ENCODE results near the gene CCDC126.
"Not testable (repeated sequence)": the region's sequence is repeated elsewhere in the genome, so short reads cannot be mapped to it uniquely, and the experiment has no call there.

CCDC126 gene

DNA sequence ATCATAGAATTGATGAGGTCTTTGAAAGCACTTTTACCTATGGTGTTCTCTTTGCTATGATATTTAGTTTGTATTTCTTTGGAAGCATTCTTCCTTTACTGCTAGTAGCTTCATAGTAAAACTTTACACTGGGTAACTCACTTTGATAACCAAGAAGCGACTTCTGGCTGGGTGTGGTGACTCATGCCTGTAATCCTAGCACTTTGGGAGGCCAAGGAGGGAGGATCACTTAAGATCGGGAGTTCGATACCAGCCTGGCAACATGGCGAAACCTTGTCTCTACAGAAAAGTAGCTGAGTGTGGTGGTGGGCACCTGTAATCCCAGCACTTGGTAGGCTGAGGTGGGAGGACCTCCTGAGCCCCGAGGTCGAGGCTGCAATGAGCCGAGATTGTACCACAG lies 36.2 kb downstream of the CCDC126 start:
- DNase-seq, result no peak

DNA sequence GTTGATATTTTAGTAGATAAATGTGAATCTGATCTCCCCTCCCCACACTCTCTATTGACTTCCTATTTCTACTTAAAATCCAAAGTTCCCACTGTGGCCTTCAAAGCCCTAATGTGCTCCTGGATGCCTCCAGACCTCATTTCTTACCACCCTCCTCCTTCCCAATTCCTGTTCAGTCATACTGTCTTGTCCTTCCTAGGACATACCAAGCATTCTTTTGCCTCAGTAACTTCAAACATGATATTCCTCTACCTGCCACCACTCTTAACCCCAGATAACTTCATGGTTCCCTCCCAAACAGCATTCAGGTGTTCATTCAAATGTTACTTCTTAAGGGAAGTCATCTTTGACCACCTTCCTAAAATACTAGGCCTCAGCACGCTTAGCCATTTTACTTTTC lies 48.6 kb downstream of the CCDC126 start:
- no peak for DNase-seq

DNA sequence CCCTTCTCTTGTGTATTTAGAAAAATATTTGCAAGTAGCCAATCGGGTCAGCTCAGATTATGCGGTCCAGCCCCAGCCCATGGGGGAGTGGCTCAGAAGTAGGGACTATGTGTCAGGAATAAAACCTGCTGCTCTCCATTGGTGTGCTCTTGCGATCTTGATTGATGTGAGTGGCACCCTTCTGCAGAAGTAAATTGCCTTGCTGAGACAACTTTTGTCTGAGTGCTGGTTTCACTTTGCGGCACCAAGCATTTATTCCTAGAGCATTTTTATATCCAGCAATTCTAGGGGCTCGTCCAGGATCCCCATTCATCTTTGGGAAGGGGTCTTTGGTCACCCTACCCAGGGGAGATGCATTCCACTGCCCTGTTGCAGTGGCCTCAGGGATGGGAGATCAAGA lies 56.8 kb downstream of the CCDC126 start:
- no peak for DNase-seq

DNA sequence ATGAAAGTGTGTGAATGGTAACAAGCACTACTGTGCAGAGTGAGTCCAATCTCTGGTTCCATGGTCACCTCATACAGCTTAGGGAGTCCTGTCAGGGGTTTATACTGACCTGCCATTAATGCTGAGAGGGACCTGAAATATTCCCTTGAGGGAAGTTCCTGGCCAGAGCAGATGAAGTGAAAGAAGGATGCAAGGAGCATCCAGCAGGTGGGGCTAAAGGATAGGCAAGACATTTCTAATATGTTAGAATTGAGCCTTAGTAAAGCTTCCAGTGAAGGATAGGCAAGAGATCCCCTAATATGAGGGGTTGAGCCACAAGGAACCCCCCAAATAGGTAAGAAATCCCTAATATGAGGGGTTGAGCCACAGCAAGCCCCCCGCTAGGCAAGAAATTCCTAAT lies 57.3 kb downstream of the CCDC126 start:
- peak; percentile 14 for DNase-seq

DNA sequence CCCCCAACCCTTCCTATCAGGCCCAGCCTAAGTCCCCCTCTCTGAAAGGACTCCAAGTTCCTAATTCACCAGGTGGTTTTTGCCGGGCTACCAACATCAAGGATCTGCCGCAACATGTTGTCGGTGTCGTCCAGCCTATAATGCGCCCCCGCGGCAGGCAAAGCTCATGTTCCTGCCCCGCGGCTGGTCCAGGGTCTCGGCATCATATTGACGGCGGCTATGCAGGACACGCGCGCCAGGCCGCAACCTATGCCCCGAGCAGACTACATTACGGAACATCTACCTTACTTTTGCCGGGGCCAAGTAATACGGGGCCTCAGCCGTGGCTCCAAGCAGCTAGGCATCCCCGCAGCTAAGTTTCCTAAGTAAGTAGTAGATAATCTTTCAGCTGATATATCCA lies 58.3 kb downstream of the CCDC126 start:
- no peak for DNase-seq

DNA sequence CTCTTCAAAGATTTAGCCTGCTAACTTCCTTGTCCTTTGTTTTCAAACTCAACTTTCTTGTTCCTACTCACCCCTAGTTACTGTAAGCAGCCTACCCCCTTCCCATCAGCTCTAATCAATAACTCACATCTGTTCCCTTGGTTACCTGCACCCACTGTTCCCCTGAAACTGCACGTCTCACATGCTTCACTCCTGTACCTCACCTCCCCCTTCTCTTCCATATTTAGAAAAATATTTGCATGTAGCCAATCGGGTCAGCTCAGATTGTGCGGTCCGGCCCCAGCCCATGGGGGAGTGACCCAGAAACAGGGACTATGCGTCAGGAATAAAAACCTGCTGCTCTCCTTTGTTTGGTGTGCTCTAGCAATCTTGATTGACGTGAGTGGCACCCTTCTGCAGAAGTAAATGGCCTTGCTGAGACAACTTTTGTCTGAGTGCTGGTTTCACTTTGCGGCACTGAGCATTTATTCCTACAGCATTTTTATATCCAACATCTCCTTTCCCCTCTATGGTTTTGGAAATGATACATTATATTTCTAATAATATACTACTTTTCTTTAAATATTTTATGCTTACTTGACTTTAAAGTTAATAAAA lies 61.7 kb downstream of the CCDC126 start:
- DNase-seq, result no peak

DNA sequence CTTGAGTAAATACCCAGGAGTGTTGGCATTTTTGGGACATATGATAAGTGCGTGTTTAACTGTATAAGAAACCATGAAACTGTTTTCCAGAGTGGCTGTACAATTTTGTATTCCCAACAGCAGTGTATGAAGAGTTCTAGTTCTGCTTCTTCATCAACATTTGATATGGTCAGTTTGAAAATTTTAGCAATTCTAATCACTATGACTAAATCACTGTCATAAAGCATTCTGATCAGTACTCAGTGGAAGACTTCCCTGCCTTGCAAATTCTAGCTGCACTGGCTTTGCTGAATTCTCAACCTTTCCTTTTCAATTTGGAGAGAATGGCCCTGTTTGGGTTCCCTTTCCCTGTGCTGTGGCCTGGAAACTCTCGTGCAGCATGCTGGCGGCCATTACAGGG lies 64.2 kb downstream of the CCDC126 start:
- DNase-seq, result no peak

DNA sequence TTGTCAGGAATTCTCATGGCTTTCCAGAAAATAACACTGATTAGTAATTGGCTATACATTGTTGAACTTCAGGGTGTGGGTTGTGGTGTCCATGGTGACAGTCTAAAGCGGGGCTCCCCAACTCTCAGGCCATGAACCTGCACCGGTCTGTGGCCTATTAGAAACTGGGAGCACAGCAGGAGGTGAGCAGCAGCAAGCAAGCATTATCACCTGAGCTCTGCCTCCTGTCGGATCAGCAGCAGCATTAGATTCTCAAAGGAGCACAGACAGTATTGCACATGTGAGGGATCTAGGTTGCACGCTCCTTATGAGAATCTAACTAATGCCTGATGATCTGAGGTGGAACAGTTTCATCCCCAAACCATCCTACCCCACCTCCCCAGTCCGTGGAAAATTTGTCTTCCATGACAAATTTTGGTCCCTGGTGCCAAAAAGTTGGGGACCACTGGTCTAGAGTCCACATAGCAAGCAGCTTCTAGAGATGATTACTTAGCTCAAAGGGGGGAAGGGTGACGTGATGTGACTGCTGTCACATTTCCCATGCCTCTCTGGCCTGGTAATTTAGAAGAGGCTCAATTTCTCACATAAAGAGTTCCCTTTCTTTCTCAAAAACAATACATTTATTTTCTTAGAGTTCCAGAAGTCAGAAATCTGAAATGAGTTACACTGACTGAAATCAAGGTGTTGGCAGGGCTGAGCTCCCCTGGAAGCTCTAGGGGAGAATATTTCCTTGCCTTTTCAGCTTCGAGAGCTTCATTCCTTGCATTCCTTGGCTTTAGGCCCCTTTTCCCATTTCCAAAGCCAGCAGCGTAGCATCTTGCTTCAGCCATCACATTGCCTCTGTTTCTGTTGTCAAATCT lies 65.2 kb downstream of the CCDC126 start:
- no peak for DNase-seq

DNA sequence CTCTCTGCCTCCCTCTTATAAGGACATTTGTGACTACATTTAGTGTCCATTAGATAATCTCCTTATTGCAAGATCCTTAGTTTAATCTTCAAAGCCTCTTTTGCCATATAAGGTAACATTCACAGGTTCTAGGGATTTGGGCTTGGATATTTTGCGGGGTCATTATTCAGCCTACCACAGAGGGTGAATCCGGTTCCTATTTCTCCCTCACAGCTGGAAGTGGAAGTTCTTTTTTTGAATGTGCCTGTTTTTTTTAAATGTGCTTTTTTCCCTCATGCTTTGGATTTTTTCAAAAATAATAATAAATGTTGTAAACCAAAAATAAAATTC lies 65.8 kb downstream of the CCDC126 start:
- no peak for DNase-seq

DNA sequence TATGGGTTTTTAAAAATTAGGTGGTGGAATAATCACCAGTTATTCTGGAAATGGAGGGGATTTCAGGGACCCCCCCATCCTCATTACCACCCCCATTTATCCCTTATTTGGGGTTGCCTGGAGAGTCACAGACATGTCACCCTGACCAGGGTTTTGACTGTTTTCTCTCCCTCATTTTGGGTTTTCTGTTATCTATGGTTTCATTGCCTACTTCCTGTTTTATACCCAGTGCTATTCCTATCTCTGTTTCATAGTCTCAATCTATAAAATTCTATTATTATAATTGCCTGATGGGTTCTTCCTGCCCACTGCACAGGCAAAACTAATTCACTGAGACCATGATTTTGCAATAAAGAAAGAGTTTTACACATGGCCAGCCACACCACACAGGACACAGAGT lies 66.9 kb downstream of the CCDC126 start:
- DNase-seq, result no peak

DNA sequence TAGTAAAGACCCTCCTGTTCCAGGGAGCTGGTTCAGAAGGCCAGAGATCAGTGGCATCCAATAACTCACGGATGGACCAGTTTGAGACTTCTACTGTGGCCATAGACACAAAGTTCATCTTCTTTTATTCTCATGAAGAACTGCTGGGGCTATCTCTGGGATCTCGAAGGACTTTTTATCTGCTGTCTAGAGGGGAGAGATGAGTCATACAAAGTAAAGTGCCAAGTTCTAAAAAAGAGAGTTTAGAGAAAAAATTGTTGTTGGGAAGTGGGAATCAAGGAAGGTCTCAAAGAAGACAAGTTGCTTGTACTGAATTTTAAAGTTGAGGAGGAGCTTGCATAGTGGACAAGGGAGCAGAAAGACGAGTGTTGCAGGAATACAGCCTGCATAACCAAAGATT lies 74.9 kb downstream of the CCDC126 start:
- no peak for DNase-seq

DNA sequence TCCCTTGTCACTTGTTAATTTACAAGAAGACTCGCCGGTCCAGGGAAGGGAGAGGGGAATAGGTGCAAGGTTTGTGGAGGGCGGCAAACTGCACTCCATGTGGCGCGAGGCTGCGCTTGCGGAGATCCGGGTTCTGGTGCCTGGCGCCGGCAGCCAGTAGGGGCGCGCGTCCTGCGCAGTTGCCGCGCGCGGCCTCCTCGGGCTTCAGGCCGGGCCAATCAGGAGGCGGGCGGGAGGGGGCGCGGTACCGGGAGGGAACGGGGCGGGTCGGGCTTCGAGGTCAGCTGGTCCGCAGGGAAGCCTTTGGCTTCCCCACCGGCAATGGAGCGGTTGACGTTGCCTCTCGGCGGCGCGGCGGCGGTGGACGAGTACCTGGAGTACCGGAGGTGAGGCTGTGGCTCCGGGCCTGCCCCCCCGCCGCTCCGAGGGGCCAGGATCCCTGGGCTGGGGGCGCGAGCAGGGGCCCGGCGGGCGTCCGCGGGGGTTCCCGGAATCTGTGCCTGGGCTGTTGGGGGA lies 82.8 kb downstream of the CCDC126 start, which contains the start of gene FAM221A:
FAM221A (plus strand) TSS at position 302 of the 516 bp plus-strand sequence; CDS start at position 322, 20 bp downstream.
- peak; percentile 60 for DNase-seq

DNA sequence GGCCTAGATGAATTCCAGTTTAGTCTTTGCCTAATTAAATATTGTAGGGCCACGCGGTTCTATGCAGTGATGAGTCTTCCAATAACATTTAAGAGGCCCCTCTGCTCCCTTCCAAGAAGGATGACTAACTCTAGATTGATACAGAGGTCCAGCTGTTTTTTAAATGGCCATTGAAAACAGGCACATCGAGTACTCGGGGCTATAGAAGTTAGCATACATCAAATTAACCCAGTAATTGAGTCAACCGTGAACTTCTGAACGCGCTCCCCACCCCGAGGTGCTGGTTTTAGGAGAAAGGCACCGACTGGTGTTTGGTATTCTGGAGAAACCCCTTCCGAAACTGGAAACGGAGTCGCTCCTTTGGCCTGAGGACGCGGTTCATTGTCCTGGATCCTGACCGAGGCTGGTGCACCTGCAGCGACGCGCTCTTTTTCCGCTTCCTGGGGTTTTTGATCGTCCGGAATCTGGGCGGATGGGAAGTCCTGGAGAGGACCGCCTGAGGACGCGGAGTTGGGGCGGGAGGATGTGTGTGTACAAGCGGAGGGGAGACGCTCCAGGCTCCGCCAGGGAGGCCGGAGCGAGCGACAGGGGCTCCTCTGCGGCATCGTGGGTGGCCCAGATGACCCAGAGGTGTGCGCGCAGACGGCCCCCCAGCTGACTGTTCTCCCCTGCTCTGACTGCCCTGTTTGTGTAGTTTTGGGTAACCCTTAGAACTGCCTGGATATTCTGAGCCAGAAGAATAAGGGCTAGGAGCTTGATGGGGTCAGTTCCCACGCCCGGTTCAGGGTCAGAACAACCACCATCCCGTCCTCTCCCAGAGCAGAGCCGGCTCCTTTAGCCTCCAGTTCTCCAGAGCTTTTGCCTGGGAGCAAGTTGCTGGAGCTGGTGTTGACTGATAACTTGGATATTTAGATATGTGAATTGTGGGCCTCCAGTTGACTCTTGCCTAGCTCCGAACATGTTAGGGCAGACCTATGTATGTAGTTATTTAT lies 83.5 kb downstream of the CCDC126 start:
- peak; percentile 34 for DNase-seq

DNA sequence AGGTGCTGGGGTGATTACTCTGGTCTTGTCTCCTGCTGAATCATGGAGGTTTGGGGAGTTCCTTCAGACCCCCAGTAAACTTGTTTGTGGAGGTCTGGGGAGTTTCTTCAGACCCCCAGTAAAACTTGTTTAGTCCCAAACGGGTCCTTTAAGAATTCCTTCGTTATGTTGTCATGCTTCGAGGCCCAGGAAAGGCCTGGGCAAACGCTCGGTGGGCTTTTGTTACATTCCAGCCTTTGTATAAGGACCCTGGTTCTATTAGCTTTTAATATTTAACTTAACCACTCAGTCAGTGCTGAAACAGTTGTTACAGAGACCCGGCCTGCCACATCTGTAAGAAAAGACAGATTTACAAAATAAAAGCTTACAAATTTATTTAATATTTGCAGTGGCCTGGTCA lies 86.9 kb downstream of the CCDC126 start:
- DNase-seq, result not testable (repeated sequence)

DNA sequence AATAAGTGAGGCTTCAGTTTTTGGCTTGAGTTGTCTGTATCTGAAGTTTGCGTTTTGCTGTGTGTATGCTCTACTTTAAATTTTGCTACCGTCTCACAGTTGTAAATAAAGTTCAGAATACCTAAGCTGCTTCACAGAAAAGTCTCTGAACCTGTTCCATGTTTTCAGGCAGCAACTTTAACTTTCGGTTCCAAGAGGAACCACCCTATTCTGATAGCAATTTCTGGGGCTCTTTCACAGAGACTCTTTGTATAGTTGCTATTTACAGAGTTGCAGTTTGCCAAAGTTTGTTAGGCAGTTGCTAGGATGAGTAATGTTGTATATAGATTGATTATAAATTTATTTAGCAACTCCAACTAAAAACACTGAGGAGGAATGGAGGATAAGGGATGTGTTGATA lies 88.5 kb downstream of the CCDC126 start:
- DNase-seq, result no peak

DNA sequence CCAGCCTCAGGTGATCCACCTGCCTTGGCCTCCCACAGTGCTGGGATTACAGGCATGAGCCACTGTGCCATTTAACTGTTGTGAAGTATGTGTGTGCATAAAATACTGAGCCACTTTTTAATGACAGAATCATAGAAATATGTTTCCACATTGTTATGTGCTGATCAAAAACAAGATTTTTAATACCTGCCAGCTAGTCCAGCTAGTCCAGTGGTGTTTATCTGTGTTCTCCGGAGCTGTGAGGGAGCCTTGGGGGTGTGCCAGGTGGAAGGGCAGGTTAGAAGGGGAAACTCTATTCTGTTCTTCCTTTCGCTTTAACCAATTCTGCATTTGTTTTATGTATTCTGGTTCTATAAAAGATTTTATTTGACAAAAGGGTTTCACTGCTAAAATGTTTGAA lies 89.8 kb downstream of the CCDC126 start:
- DNase-seq, result no peak

DNA sequence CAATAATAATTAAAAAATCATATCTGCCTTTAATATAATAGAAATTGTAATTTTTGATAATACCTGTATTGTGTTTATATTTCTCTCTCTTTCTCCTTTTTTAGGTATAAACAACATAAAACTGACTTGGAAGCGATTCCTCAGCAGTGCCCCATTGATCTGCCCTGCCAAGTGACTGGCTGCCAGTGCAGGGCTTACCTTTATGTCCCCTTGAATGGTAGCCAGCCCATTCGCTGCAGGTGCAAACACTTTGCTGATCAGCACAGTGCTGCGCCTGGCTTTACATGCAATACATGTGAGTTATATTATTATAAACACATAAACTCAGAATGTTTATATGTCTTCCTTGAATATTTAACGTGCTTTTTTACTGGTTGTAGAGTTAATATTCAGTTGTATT lies 92.0 kb downstream of the CCDC126 start:
- no peak for DNase-seq

DNA sequence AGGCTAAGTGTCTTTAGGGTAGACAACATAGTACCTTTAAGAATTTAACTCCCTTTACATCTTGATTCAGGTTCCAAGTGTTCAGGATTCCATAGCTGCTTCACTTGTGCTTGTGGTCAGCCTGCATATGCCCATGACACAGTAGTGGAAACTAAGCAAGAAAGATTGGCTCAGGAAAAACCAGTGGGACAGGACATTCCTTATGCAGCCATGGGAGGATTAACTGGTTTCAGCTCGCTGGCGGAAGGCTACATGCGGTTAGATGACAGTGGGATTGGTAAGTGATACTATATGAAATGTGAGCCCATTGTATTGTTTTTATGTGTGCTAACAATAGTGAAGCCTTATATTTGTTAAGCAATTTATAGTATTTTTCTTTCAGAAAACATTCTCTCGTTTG lies 94.1 kb downstream of the CCDC126 start:
- no peak for DNase-seq

DNA sequence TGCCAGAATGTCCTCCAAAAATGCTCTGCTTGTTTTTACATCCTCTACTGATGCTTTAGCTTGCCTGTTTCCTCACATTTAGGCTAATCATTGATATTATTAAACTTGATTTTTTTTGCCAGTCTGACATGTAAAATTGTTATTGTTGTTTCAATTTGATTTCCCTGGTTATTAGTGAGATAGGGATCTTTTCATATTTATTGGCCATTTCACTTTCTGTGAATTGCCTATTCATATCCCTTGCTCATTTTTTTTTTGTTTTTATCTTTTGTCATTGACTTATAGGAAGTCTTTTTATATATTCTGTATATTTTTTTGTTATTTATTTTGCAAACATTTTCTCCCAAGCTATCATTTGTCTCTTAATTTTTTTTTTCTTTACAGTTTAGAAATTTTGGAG lies 96.0 kb downstream of the CCDC126 start:
- DNase-seq, result no peak

All from NCI-H1694 treated with DMSO at 0.1 percent for 48 hours (cell line).